A549 (cell line): ENCODE results near the gene PFAS. TPM values are rescaled to one million over a fixed set of nuclear protein-coding genes. Genes with fewer than 3 reads are reported as not detected.

Experiments
- ATAC-seq, 2 experiments: fragments of 200-7000 bp in 1 of 2; fragments of >200 bp in 1 of 2; cut with Nextera tagmentation in 1 of 2; cut with Tn5 transposase in 1 of 2; 3 replicates each; pipeline versions ENCODE4 v1.8.0 to v1.9.1; 2018 to 2020; ENCODE audit warnings: mild to moderate bottlenecking in 1 of 2, moderate library complexity in 1 of 2
- CTCF ChIA-PET: fragments of 300-600 bp; sonication (Branson Sonifier 250); formaldehyde crosslinking; extraction: SDS; loops from one replicate; lab custom pipeline; 2021; ENCODE audit warnings: antibody characterized with exemption, inconsistent platforms; lab: Yijun Ruan, JAX
- POLR2A ChIA-PET: fragments of 350-600 bp; formaldehyde crosslinking; extraction: SDS; loops from one replicate; lab custom pipeline; 2021; ENCODE audit warnings: antibody characterized with exemption, inconsistent platforms; lab: Yijun Ruan, JAX
- DNase-seq, 2 experiments: peaks; one replicate each; pipeline versions ENCODE4 v3.0.0 to v3.0.0-alpha.2; 2011 to 2016; ENCODE audit warnings: low read depth in 1 of 2, low spot score in 1 of 2
- FAIRE-seq: peaks from 2 replicates; lab custom pipeline; 2011; peaks lifted over from hg19 to GRCh38; lab: Jason Lieb, UNC
- H3K27ac ChIP-seq, 2 experiments: fragments of >200 bp; sonication (Bioruptor Twin); formaldehyde crosslinking; 3 replicates each; pipeline ENCODE4 v1.5.1; 2016 to 2017
- H3K4me1 ChIP-seq: fragments of >200 bp; sonication (Bioruptor Twin); formaldehyde crosslinking; 3 replicates; pipeline ENCODE4 v1.6.1; 2016
- H3K4me2 ChIP-seq: fragments of >200 bp; sonication (Bioruptor Twin); formaldehyde crosslinking; 3 replicates; pipeline ENCODE4 v1.6.1; 2016
- H3K4me3 ChIP-seq: fragments of >200 bp; sonication (Bioruptor Twin); formaldehyde crosslinking; 3 replicates; pipeline ENCODE4 v1.5.1; 2016
- H3K9me3 ChIP-seq: fragments of >200 bp; sonication (Bioruptor Twin); formaldehyde crosslinking; 3 replicates; pipeline ENCODE4 v1.6.1; 2016
- ATOH8 ChIP-seq: fragments of 250-450 bp; sonication (Bioruptor Pico); IDR thresholded peaks from 2 replicates; pipeline ENCODE4 v1.5.0; 2020; ENCODE audit warnings: low read depth, mild to moderate bottlenecking, moderate library complexity
- BHLHE40 ChIP-seq: IDR thresholded peaks from 2 replicates; pipeline ENCODE4 v1.6.1; 2012; ENCODE audit warnings: low read depth, low read length, inconsistent platforms
- CBX2 ChIP-seq: fragments of 200-600 bp; sonication (generic); IDR thresholded peaks from 2 replicates; pipeline ENCODE4 v1.6.1; 2016; ENCODE audit warnings: low read depth, mild to moderate bottlenecking, borderline replicate concordance
- CTCF ChIP-seq: fragments of >200 bp; sonication (Bioruptor Twin); formaldehyde crosslinking; IDR thresholded peaks from 3 replicates; pipeline ENCODE4 v1.5.1; 2016
- EHMT2 ChIP-seq: fragments of 200-600 bp; sonication (generic); IDR thresholded peaks from 2 replicates; pipeline ENCODE4 v1.6.1; 2016; ENCODE audit warnings: antibody characterized with exemption, low read depth, mild to moderate bottlenecking, moderate library complexity
- EP300 ChIP-seq, 2 experiments: fragments of >200 bp; sonication (Bioruptor Twin); formaldehyde crosslinking; IDR thresholded peaks; 2 replicates in 1 of 2; 3 replicates in 1 of 2; pipeline ENCODE4 v1.6.1; 2016 to 2017
- FOSB ChIP-seq: fragments of 250-450 bp; sonication (Bioruptor Pico); IDR thresholded peaks from 2 replicates; pipeline ENCODE4 v1.5.0; 2020; ENCODE audit warnings: mild to moderate bottlenecking, moderate library complexity
- GATA3 ChIP-seq: IDR thresholded peaks from 2 replicates; pipeline ENCODE4 v1.6.1; 2012; ENCODE audit warnings: borderline replicate concordance
- HEYL ChIP-seq: fragments of 250-450 bp; sonication (Bioruptor Pico); IDR thresholded peaks from 2 replicates; pipeline ENCODE4 v1.8.0; 2021; ENCODE audit warnings: mild to moderate bottlenecking, moderate library complexity
- JUN ChIP-seq, 2 experiments: fragments of >200 bp; sonication (Bioruptor Twin); formaldehyde crosslinking; IDR thresholded peaks; 2 replicates in 1 of 2; 3 replicates in 1 of 2; pipeline ENCODE4 v1.6.1; 2016 to 2017
- MAZ ChIP-seq: fragments of 150-350 bp; IDR thresholded peaks from 2 replicates; pipeline ENCODE4 v1.6.1; 2014; ENCODE audit warnings: antibody characterized with exemption, low read depth, low read length, borderline replicate concordance
- MYC ChIP-seq: IDR thresholded peaks from 2 replicates; pipeline ENCODE4 v1.6.1; 2012; ENCODE audit warnings: mild to moderate bottlenecking, inconsistent platforms, low read length, improper control_type of control experiment, borderline replicate concordance
- NFE2L2 ChIP-seq: fragments of 150-350 bp; conservative IDR thresholded peaks from 2 replicates; pipeline ENCODE4 v1.6.1; 2014; ENCODE audit warnings: low read length
- NR3C1 ChIP-seq: fragments of >200 bp; sonication (Bioruptor Twin); formaldehyde crosslinking; IDR thresholded peaks from 3 replicates; pipeline ENCODE4 v1.6.1; 2017
- PBX3 ChIP-seq: IDR thresholded peaks from 2 replicates; pipeline ENCODE4 v1.6.1; 2012
- RCOR1 ChIP-seq: fragments of 150-350 bp; IDR thresholded peaks from 2 replicates; pipeline ENCODE4 v1.6.1; 2014; ENCODE audit warnings: antibody characterized with exemption, low read length, low read depth
- SMC3 ChIP-seq: fragments of >200 bp; sonication (Bioruptor Twin); formaldehyde crosslinking; IDR thresholded peaks from 3 replicates; pipeline ENCODE4 v1.6.1; 2018; ENCODE audit warnings: inconsistent platforms
- SREBF2 ChIP-seq: fragments of 450-650 bp; IDR thresholded peaks from 2 replicates; pipeline ENCODE4 v1.6.1; 2014; ENCODE audit warnings: mild to moderate bottlenecking, moderate library complexity
- ZFP36 ChIP-seq: fragments of 450-650 bp; IDR thresholded peaks from 2 replicates; pipeline ENCODE4 v1.6.1; 2014; ENCODE audit warnings: borderline replicate concordance; ENCODE audit not compliant: partially characterized antibody
- WGBS: methylation state at CpG from one replicate; pipeline ENCODE4 v1.1.6; 2017; ENCODE audit errors: missing lambda C conversion rate; 5-methylcytosine and 5-hydroxymethylcytosine counted together
- polyA plus RNA-seq, 4 experiments: library from polyadenylated mRNA; depleted of rRNA in 3 of 4; stranded (reverse); fragments of >200 nt; fragmentation: RNase III in 1 of 4; extraction: RNeasy Plus Mini Kit Qiagen cat#74134 plus additional on column Dnase treatment in 1 of 4; gene quantifications; 2 replicates in 3 of 4; 3 replicates in 1 of 4; pipeline ENCODE4 v1.2.3, GENCODE V29; 2011 to 2017

Gene PFAS
- polyA plus RNA-seq, 2 of the 4 experiments (the other 2 are of a cell fraction) = 51.9 to 58.2 TPM

GRCh38 chr17:8267480-8268147 is 18.5 kb downstream of the PFAS start:
- FAIRE-seq = no peak
- Histone ChIP-seq H3K9me3 (no peaks in the 10 kb centered on the region), H3K27ac (no peak overlapping the region), H3K4me2 (no peak overlapping the region), H3K4me1 (no peaks in the 10 kb centered on the region), H3K4me3 (no peak overlapping the region)
- DNase-seq = no peak
- ATAC-seq = no peak
- CTCF ChIA-PET = interaction anchor here (1.0 to 4.4 kb wide), 6 partner anchors 10 to 87 kb away, joined by 3 to 17 read pairs (median 4); no protein-coding TSS in a partner anchor
- WGBS = 92% methylated on average over 13 of the region's 13 CpGs
- TF ChIP-seq NFE2L2 (no peak), CTCF (no peak), CBX2 (no peak), EHMT2 (no peak), EP300 (IDR thresholded peaks at IDR 0.05) (no peak), PBX3 (no peak), BHLHE40 (no peak), MAZ (no peak), ZFP36 (no peak), NR3C1 (no peak), SREBF2 (no peak), FOSB (no peak), ATOH8 (CRISPR knock-in tag) (no peak), MYC (no peak)
- TF ChIP-seq, all 56 proteins: peak for 0
- POLR2A ChIA-PET = no interaction called here

- ChIA-PET CTCF (interaction anchor here (0.7 to 4.4 kb wide), 7 partner anchors 9 to 335 kb away, joined by 3 to 17 read pairs (median 3); no protein-coding TSS in a partner anchor), POLR2A (interaction anchor here (1.7 to 2.6 kb wide), 3 partner anchors 19 to 27 kb away, joined by 5 to 6 read pairs (median 6); partner anchors contain the start of genes CTC1, PFAS and SLC25A35)
- no peaks in the 10 kb centered on the region for H3K9me3 ChIP-seq
- DNase-seq (no peak), ATAC-seq (no peak), FAIRE-seq (no peak)
- no peak overlapping the region for H3K4me2 ChIP-seq
- no peak for TF ChIP-seq JUN (IDR thresholded peaks at IDR 0.05)
- no peak for TF ChIP-seq RCOR1
- no peak for TF ChIP-seq SMC3
- TF ChIP-seq GATA3 = no peak
- no peak for TF ChIP-seq HEYL (CRISPR knock-in tag)
- H3K4me3 ChIP-seq = no peak overlapping the region
- 94% methylated on average over 26 of the region's 29 CpGs for WGBS
- no peaks in the 10 kb centered on the region for H3K4me1 ChIP-seq
- no peak overlapping the region for H3K27ac ChIP-seq
Observed at GRCh38 chr17:8268550-8269298, 19.6 kb downstream of the PFAS start.
